ENCODE results near the gene STEAP1B. TPM values are rescaled to one million over a fixed set of nuclear protein-coding genes. Genes with fewer than 3 reads are reported as not detected.
A peak's percentile ranks its signal among the peaks of the same experiment; 100 is the strongest.

Gene STEAP1B
- total and polyA plus RNA-seq, 2 donors (not counting 3 experiments of a cell fraction or from before 2014, with no cell fraction given): 32.2 to 46.1 TPM

- Histone ChIP-seq H3K9me3 (replicated peaks; ENCODE audit: control insufficient read depth, insufficient read depth, low read length) (no peaks in the 10 kb centered on the region), H3K27me3 (ENCODE audit: control insufficient read depth in 2 of 2, insufficient read depth in 2 of 2, low read length in 2 of 2) (no peaks in the 10 kb centered on the region), H3K36me3 (ENCODE audit: control insufficient read depth in 2 of 2, extremely low read depth in 1 of 2, insufficient read depth in 2 of 2, low read length in 2 of 2) (no peaks in the 10 kb centered on the region), H4K20me1 (replicated peaks; ENCODE audit: control insufficient read depth, extremely low read depth, insufficient read depth, low read length) (no peaks in the 10 kb centered on the region), H3K4me1 (ENCODE audit: control insufficient read depth, extremely low read depth, insufficient read depth, low read length) (peaks cover 38% of the 10 kb centered on the region), H3K4me3 (replicated peaks in 1 of 3; ENCODE audit: insufficient read depth in 1 of 3, low read depth in 1 of 3, low read length in 3 of 3) (no peak overlapping the region), H3K79me2 (ENCODE audit: control insufficient read depth, insufficient read depth, low read length) (peaks cover 2% of the 10 kb centered on the region), H3K9ac (replicated peaks; ENCODE audit: extremely low read depth, insufficient read depth, low read length) (no peak overlapping the region), H3K9me1 (replicated peaks; ENCODE audit: control insufficient read depth, extremely low read depth, insufficient read depth, low read length) (no peaks in the 10 kb centered on the region), H2AFZ (ENCODE audit: low read depth, low read length) (no peak overlapping the region), H3K27ac (ENCODE audit: insufficient read depth, low read depth, low read length) (no peak overlapping the region), H3K4me2 (ENCODE audit: insufficient read depth, low read length) (no peak overlapping the region)
- dilution Hi-C loops (cut with MboI; ENCODE audit: extremely low pct_ligation_motif_present, low sequenced_read_pairs): no loop called here
- TF ChIP-seq JUN (IDR thresholded peaks at IDR 0.05; ENCODE audit: borderline replicate concordance, insufficient read depth, insufficient read length, low read depth) (peak; percentile 11), CTCF (IDR thresholded peaks at IDR 0.05; ENCODE audit: extremely low read depth in 1 of 2, insufficient read depth in 1 of 2, low read depth in 1 of 2, low read length in 2 of 2) (no peak)
- FAIRE-seq (no peak), DNase-seq (ENCODE audit: low read depth, low spot score) (no peak)
- ChIA-PET POLR2A (no interaction called here), CTCF (no interaction called here)
- BruUV-seq (replicated peaks): no TSS peak
- intact Hi-C loops (cut with micrococcal nuclease): loop anchor here (10.0 kb wide), 2 partner anchors 137 to 217 kb away; no protein-coding TSS in a partner anchor
Observed at GRCh38 chr7:22447762-22448161, 52.2 kb downstream of the STEAP1B start.

- ChIA-PET POLR2A (no interaction called here), CTCF (no interaction called here)
- dilution Hi-C loops (cut with MboI; ENCODE audit: extremely low pct_ligation_motif_present, low sequenced_read_pairs) (no loop called here), intact Hi-C loops (cut with micrococcal nuclease) (loop anchor here (10.0 kb wide), 2 partner anchors 138 to 218 kb away; no protein-coding TSS in a partner anchor)
- H3K79me2 ChIP-seq (ENCODE audit: control insufficient read depth, insufficient read depth, low read length): peaks cover 9% of the 10 kb centered on the region
- BruUV-seq (replicated peaks): no TSS peak
- no peaks in the 10 kb centered on the region for H3K9me3 ChIP-seq (replicated peaks; ENCODE audit: control insufficient read depth, insufficient read depth, low read length)
- no peaks in the 10 kb centered on the region for H3K36me3 ChIP-seq (ENCODE audit: control insufficient read depth in 2 of 2, extremely low read depth in 1 of 2, insufficient read depth in 2 of 2, low read length in 2 of 2)
- no peaks in the 10 kb centered on the region for H4K20me1 ChIP-seq (replicated peaks; ENCODE audit: control insufficient read depth, extremely low read depth, insufficient read depth, low read length)
- H2AFZ ChIP-seq (ENCODE audit: low read depth, low read length): no peak overlapping the region
- H3K27me3 ChIP-seq (ENCODE audit: control insufficient read depth in 2 of 2, insufficient read depth in 2 of 2, low read length in 2 of 2): no peaks in the 10 kb centered on the region
- DNase-seq (ENCODE audit: low read depth, low spot score) (no peak), FAIRE-seq (no peak)
- H3K4me2 ChIP-seq (ENCODE audit: insufficient read depth, low read length): no peak overlapping the region
- no peak overlapping the region for H3K9ac ChIP-seq (replicated peaks; ENCODE audit: extremely low read depth, insufficient read depth, low read length)
- H3K27ac ChIP-seq (ENCODE audit: insufficient read depth, low read depth, low read length): no peak overlapping the region
- no peak overlapping the region for H3K4me3 ChIP-seq (replicated peaks in 1 of 3; ENCODE audit: insufficient read depth in 1 of 3, low read depth in 1 of 3, low read length in 3 of 3)
- H3K9me1 ChIP-seq (replicated peaks; ENCODE audit: control insufficient read depth, extremely low read depth, insufficient read depth, low read length): no peaks in the 10 kb centered on the region
- no peak for TF ChIP-seq MYC (IDR thresholded peaks at IDR 0.05; ENCODE audit: low read depth, low read length)
- TF ChIP-seq CTCF (IDR thresholded peaks at IDR 0.05; ENCODE audit: extremely low read depth in 1 of 2, insufficient read depth in 1 of 2, low read depth in 1 of 2, low read length in 2 of 2): no peak
- no peak for TF ChIP-seq POLR2A (IDR thresholded peaks at IDR 0.05; ENCODE audit: low read depth, low read length)
- TF ChIP-seq FOS (IDR thresholded peaks at IDR 0.05; ENCODE audit: borderline replicate concordance, insufficient read depth, low read length): no peak
- no peak for TF ChIP-seq GATA2 (IDR thresholded peaks at IDR 0.05; ENCODE audit: insufficient read depth, insufficient read length, low read depth, low read length)
- no peak for TF ChIP-seq MAX (IDR thresholded peaks at IDR 0.05; ENCODE audit: insufficient read depth, insufficient read length)
- no peak for TF ChIP-seq EZH2 (IDR thresholded peaks at IDR 0.05; ENCODE audit: borderline replicate concordance, low read depth, low read length, severe bottlenecking)
- TF ChIP-seq JUN (IDR thresholded peaks at IDR 0.05; ENCODE audit: borderline replicate concordance, insufficient read depth, insufficient read length, low read depth): no peak
- TF ChIP-seq POLR2AphosphoS5 (IDR thresholded peaks at IDR 0.05; ENCODE audit: insufficient read depth, low read depth, low read length): no peak
- peaks cover 45% of the 10 kb centered on the region for H3K4me1 ChIP-seq (ENCODE audit: control insufficient read depth, extremely low read depth, insufficient read depth, low read length)
Observed at GRCh38 chr7:22447008-22447407, 53.0 kb downstream of the STEAP1B start.
